ENCODE measurements around the gene NLE1.

DNA sequence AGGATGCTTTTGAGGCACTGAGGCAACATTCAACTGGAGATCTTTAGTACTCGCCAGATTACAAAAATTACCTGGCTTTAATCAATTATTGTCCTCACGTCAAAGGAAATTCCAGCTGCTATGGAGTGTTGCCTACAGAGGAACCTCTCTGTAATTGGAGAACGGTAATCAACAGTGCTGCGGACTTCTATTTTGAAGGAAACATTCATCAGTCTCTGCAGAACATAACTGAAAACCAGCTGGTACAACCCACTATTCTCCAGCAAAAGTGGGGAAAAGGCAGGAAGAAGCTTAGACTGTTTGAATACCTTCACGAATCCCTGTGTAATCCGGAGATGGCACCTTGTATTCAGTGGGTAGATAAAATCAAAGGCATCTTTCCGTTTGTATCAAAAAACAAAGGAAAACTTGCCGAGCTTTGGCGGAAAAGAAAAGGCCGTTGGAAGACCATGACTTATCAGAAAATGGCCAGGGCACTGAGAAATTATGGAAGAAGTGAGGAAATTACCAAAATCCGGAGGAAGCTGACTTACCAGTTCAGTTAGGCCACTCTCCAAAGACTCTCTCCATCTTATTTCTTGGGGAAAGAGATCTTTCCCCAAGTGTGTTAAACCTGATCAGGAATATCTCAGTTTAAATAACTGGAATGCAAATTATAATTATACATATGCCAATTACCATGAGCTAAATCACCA, 49.0 kb upstream of the NLE1 start:
- TF ChIP-seq SIN3A (IDR thresholded peaks at IDR 0.05; ENCODE audit: borderline replicate concordance, insufficient read depth, low read length), result no peak
- no peak for TF ChIP-seq POLR2AphosphoS5 (IDR thresholded peaks at IDR 0.05; ENCODE audit: low read depth, low read length)
